IMR-90 (cell line): ENCODE data around the gene NAPB.

ENCODE experiments used
- USF2 ChIP-seq: fragments of 150-350 bp; IDR thresholded peaks from 2 replicates; pipeline ENCODE4 v1.6.1; 2017; ENCODE audit warnings: mild to moderate bottlenecking, antibody characterized with exemption, low read length, low read depth
- TF ChIP-seq, protein P1 (sequence below): conservative IDR thresholded peaks from 2 replicates; pipeline ENCODE4 v1.5.1; 2012; ENCODE audit warnings: mild to moderate bottlenecking, low read depth, low read length, improper control_type of control experiment

GRCh38 chr20:23386304-23387117 lies 34.8 kb downstream of the NAPB start:
- TF ChIP-seq, protein P1, sequence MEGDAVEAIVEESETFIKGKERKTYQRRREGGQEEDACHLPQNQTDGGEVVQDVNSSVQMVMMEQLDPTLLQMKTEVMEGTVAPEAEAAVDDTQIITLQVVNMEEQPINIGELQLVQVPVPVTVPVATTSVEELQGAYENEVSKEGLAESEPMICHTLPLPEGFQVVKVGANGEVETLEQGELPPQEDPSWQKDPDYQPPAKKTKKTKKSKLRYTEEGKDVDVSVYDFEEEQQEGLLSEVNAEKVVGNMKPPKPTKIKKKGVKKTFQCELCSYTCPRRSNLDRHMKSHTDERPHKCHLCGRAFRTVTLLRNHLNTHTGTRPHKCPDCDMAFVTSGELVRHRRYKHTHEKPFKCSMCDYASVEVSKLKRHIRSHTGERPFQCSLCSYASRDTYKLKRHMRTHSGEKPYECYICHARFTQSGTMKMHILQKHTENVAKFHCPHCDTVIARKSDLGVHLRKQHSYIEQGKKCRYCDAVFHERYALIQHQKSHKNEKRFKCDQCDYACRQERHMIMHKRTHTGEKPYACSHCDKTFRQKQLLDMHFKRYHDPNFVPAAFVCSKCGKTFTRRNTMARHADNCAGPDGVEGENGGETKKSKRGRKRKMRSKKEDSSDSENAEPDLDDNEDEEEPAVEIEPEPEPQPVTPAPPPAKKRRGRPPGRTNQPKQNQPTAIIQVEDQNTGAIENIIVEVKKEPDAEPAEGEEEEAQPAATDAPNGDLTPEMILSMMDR: no peak
- no peak for TF ChIP-seq USF2
